HG03520 (cell line): ENCODE data around the gene SLC35E1.
"Not testable (repeated sequence)": the region's sequence is repeated elsewhere in the genome, so short reads cannot be mapped to it uniquely, and the experiment has no call there.

Experiments used
- ATAC-seq: cut with Tn5 transposase; IDR thresholded peaks from one replicate; pipeline ENCODE4 v1.9.1; 2021; ENCODE audit warnings: mild to moderate bottlenecking, moderate library complexity; ENCODE audit not compliant: unreplicated experiment

SLC35E1 gene

GRCh38 chr19:16525751-16526481, 46.3 kb downstream of the SLC35E1 start:
- no peak for ATAC-seq

- no peak for ATAC-seq
These were observed 47.1 kb downstream of the SLC35E1 start for GRCh38 chr19:16524991-16525734.

- ATAC-seq = no peak
These were observed 49.4 kb downstream of the SLC35E1 start for GRCh38 chr19:16522559-16523377.

- ATAC-seq = no peak
These were observed 50.4 kb downstream of the SLC35E1 start for GRCh38 chr19:16521715-16522289.

GRCh38 chr19:16520986-16521624, 51.1 kb downstream of the SLC35E1 start:
- ATAC-seq = no peak

GRCh38 chr19:16520074-16520973, 51.9 kb downstream of the SLC35E1 start:
- ATAC-seq = no peak

- no peak for ATAC-seq
These were observed 53.0 kb downstream of the SLC35E1 start for GRCh38 chr19:16519230-16519687.

- ATAC-seq = no peak
These were observed 53.6 kb downstream of the SLC35E1 start for GRCh38 chr19:16518483-16519229.

GRCh38 chr19:16518061-16518460, 54.2 kb downstream of the SLC35E1 start:
- no peak for ATAC-seq

GRCh38 chr19:16516923-16517610, 55.1 kb downstream of the SLC35E1 start:
- ATAC-seq = no peak

GRCh38 chr19:16516381-16516780, 55.8 kb downstream of the SLC35E1 start:
- no peak for ATAC-seq

- ATAC-seq = no peak
These were observed 57.7 kb downstream of the SLC35E1 start for GRCh38 chr19:16514383-16515019.

GRCh38 chr19:16512611-16513010, 59.6 kb downstream of the SLC35E1 start:
- ATAC-seq = not testable (repeated sequence)

GRCh38 chr19:16509141-16510061, 62.8 kb downstream of the SLC35E1 start:
- no peak for ATAC-seq

GRCh38 chr19:16508546-16508945, 63.7 kb downstream of the SLC35E1 start:
- ATAC-seq = no peak

- no peak for ATAC-seq
These were observed 65.3 kb downstream of the SLC35E1 start for GRCh38 chr19:16506961-16507360.

GRCh38 chr19:16506161-16506560, 66.1 kb downstream of the SLC35E1 start:
- ATAC-seq = not testable (repeated sequence)
